NCI-H526 treated with DMSO at 0.1 percent for 48 hours (cell line): Measurements from ENCODE around the gene JAG2.

Source experiments
- DNase-seq: peaks from one replicate; lab custom pipeline; 2025; lab: John Stamatoyannopoulos, UW

The JAG2 gene

DNA sequence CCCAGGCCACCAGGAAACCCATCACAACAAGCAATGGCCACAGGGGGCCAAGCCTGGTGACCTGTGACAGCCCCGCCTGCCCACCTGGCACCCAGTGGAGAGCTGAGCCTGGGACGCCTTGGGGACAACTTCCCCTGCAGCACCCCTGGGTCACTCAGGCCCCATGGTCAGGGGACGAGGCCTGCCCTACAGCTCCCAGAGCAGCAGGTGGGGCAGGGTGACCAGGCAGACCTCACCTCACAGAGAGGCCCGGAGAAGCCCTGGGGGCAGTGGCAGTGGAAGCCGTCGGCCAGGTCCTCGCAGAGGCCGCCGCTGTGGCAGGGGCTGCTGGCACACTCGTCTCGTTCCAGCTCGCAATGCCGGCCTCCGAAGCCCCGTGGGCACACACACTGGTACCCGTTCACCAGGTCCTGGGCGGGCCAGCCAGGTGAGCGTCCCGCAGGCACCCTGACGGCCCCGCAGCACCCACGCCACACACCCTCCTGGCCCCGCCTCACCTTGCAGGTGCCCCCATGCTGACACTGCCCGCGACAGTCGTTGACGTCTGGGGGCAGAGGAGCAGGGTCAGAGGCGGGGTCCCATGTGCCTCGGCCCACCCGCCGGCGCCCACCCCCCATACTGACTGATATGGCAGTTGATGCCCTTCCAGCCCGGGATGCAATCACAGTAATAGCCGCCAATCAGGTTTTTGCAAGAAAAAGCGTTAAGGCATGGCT lies 18.1 kb downstream of the JAG2 start:
- DNase-seq, result no peak

DNA sequence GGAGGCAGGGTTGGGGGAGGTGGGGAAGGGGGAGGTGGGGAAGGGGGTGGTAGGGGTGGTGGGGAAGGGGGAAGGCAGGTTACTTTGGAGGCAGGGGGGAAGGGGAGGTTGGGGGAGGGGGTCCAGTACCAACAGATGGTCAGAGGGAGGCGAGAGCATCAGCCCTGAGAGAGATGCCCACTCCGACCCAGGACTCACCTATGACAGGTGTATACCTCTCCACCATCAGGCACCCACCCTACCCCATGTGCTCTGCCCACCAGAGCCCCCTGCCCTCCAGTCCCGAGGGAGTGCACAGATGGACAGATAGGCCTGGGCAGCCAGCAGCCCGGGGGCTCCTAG lies 18.6 kb downstream of the JAG2 start:
- no peak for DNase-seq

DNA sequence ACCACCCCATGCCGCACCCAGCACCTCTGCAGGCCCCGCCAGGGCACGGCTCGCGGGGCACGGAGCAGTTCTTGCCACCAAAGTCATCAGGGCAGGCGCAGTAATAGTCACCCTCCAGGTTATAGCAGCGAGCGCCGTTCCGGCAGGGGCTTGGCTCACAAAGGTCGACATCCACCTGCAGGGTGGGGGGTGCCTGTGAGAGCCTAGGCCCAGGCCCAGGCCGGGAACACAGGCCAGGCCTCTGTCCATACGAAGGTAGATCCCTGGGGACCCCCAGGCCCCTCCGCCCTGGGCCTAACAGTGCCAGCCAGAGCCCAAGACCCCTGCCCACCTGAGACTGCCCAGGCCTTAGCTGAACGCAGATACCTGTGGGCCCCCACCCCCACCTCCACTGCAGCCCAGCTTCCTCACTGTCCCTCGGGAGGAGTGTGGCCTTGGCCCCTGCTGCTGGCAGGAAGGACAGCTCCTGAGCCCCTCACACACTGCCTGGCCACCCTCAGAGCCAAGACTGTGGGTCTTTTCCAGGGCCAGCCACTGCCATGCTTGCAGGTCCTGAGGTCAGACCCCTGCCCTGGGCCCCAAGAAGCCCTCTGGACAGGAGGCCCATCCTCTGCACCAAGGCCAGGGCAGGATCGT lies 19.3 kb downstream of the JAG2 start:
- DNase-seq, result no peak

DNA sequence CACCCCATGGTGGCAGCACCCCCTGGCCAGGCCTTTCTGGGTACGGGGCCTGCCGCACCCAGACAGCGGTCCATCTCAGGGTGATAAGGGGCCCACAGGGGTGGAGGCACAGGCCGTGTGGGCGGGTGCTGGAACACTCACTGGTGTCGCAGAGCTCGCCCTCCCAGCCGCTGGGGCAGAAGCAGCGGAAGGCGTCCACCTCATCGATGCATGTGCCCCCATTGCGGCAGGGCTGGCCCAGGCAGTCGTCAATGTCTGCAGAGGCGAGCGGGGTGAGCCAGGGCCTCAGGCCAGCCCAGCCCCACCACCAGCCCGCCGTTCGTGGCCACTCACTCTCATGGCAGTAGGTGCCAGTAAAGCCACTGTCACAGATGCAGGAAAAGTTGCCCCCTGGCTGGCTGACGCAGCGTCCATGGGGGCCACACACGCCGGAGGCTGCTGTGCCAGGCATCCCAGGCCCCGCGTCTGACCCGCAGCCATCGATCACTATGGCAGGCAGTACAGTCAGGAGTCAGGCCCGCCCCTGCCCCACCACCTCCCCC lies 19.9 kb downstream of the JAG2 start:
- DNase-seq, result no peak

DNA sequence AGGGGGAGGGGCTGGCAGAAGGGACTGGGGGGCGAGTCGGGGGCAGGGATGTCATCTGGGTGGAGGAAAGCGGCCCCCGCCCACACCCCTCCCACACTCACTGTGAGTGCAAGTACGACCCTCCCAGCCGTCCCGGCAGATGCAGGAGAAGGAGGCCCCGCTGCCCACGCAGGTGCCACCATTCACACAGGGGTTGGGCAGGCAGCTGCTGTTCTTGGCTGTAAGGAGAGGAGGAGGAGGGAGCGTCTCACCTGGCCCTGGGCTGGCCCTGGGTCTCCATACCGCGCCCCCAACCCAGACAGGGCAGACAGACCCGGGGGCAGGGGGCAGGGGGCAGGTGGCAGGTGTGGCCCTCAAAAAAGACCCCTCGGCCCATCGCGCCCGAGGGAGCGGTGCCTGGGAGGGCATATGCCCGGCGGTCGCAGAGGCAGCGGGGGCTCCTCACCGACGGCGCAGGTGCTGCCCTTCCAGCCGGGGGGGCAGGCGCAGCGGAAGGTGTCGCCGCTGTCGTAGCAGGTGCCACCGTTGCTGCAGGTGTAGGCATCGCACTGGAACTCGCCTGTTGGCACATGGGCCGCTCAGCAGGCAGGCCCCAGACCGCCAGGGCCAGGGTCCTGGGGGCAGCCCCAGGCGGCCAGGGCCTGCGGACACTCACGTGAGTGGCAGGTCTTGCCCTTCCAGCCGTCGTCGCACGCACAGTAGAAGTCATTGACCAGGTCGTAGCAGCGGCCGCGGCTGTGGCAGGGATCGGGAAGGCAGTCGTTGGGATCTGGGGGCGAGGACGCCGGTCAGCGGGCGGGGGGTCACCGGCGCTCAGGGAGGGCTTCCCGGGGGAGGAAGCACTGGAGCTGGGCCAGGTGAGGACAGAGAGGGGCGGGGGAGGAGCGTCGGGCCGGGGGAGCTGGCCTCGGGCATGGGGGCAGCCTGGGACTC lies 20.6 kb downstream of the JAG2 start:
- DNase-seq, result no peak

DNA sequence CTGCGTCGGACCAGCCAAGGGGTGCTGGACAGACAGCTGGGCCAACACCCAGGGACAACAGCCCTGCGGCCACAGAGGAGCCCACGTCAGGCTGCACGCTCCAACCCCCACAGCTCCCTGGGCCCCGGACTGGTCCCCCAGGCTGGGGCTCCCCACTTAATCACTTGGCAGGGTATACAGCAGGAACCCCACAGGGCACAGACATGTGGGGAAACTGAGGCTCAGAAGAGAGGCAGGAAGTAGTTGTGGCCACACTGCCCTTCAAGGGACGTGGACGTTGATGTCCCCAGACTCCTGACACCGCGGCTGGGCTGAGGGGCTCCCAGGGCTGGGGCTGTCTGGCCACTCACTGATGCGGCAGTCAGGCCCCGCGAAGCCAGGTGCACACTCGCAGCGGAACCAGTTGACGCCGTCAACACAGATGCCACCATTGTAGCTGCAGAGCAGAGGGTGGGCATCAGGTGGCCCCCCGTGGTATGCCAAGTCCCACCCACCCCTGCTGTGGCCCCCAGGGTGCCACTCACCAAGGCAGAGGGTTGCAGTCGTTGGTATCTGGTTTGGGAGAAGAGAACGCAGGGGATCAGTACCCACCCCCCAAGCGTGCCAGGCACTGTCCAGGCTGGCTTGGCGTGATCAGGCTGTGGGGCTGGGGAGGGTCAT lies 21.5 kb downstream of the JAG2 start:
- DNase-seq, result no peak

DNA sequence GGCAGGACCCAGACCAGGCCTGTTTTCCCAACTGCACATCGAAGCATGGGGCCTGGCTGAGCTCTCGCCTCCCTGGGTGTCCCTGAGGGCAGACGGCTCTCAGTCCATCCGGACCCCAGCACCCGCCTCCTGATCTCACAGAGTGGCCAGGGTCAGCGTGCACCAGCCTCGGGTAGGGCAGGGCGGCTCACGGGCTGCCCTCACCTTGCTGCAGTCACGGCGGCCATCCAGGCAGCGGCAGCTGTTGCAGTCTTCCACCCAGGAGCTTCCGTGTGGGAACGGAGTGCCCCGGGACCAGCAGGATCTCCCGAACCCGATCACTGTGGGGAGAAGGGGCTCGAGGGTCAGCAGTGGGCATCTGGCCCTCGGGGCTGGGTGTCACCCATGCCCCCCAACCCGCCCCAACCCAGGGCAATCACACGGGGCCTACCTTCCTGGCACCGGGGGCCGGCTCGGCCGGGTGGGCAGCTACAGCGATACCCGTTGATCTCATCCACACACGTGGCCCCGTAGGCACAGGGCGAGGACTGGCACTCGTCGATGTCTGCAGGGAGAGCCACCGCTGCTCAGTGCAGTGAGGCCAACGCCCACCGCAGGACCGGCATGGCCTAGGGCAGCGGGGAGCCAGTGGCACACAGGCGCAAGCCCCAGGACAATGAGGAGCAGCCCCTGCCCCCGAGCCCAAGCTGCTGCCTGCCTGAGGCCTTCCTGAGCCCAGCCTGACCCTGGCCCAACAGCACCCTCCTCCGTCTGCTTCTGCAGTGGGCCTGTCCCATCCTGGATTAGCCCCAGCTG lies 22.2 kb downstream of the JAG2 start:
- no peak for DNase-seq

DNA sequence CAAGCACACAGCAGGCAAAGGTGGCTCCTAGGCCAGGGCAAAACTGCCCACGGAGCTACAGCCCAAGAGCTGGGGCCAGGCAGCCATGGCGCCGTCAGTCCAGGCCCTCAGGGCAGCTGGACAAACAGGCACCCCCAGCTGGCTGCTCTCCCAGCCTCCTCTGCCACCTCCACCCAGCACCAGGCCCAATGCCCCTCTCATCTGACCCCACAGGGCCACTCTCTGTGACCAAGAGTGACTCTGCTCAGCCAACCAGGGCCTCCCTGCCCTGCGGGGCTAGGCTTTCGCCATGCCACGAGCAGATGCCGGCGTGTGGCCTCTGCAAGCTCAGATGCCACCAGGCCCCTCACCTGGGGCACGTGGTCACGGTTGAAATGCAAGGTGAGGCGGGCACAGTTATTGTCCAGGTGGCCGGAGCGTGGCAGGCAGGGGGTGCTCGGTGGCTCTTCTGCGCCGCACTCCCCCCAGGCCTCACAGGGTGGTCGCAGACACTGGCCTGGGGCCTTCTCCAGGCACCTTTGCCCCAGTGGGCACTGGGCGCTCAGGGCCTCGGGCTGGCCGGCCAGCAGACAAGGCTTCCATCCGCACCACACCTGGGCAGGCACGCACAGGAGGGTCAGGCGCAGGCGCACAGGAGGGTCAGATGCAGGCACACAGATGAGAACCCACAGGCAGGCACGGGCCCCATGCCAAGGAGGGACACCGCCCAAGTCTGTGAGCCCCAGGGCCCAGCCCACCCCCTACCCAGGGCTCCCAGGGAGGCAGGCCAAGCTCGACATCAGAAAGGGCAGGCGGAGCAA lies 23.0 kb downstream of the JAG2 start:
- DNase-seq, result no peak

DNA sequence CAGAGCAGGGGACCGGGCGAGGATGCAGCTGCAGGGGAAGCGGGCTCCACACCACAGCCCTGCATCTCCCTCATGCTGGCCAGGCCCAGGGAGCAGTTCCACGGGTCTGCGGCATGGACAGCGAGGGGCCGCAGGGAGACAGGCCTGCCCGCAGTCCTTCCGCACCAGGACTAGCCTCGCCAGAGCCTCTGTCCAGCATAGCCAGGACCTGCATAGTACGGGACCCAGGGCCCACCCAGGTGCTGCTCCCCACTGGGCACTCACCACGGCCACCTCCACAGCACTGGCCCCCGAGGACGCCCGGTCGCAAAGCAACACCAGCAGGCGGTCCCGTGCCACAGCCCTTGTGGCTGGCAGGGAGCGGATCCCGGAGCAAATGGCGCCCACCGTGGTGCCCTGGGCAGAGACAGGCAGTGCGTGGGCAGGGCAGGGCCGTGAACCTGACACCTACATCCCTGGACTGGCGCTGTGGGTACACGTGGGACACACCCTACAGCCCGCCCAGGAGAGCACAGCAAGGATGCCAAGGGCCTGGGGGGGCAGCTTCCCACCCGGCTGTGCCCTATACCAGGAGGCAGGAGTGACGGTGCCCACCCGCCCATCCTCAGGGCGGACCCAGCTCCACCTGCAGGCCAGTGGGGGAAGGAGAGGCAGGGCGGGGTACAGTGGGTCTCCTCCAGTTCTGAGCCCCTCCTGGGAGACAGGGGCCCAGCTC lies 23.8 kb downstream of the JAG2 start:
- no peak for DNase-seq

DNA sequence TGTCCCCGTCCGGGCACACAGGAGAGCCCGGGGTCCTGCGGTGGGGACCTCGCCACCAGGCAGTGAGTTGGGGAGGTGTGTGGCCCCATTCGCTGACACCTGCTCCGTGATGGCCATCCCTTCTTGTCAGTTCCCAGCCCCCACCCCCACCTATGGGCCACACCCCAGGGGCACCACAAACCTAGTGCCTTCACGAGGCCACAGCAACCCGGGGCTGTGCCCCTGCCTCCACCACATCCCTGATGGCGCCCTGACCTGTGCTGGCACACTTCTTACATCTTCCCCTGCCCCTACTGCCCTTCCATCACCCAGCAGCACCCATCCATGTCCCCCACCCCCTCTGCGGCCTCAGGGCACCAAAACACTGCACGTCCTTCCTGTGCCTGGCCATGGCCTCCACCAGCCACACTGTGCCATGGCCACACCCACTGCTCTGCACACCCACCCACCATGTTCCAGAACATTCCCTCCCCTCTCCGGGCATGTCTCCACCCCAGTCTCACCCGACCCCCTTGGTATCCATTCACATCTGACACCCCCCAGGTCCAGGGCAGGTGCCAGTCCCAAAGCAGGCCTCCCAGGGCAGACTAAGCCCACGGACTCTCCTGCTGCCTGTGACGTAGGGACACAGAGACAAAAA lies 24.4 kb downstream of the JAG2 start:
- DNase-seq, result no peak

DNA sequence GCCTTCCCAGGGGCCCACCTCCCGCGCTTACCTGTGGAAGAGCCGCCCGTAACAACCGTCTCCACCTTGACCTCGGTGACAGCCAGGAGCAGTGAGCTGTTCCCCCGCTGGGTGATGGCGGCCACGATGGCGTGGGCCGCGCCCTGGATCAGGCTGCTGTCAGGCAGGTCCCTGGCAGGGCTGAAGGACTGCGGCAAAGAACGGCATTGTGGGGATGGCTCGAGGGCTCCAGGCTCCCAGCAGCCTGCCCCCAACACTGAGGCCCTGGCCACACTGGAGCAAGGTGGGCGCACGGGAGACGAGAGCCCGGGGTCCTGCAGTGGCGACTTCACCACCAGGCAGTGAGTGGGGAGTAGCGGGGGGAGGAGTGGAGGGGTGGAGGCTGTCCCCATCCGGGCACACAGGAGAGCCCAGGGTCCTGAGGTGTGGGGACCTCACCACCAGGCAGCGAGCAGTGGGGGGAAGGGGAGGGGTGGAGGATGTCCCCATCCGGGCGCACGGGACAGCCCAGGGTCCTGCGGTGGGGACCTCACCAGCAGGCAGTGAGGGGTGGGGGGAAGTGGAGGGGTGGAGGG lies 25.0 kb downstream of the JAG2 start:
- no peak for DNase-seq

DNA sequence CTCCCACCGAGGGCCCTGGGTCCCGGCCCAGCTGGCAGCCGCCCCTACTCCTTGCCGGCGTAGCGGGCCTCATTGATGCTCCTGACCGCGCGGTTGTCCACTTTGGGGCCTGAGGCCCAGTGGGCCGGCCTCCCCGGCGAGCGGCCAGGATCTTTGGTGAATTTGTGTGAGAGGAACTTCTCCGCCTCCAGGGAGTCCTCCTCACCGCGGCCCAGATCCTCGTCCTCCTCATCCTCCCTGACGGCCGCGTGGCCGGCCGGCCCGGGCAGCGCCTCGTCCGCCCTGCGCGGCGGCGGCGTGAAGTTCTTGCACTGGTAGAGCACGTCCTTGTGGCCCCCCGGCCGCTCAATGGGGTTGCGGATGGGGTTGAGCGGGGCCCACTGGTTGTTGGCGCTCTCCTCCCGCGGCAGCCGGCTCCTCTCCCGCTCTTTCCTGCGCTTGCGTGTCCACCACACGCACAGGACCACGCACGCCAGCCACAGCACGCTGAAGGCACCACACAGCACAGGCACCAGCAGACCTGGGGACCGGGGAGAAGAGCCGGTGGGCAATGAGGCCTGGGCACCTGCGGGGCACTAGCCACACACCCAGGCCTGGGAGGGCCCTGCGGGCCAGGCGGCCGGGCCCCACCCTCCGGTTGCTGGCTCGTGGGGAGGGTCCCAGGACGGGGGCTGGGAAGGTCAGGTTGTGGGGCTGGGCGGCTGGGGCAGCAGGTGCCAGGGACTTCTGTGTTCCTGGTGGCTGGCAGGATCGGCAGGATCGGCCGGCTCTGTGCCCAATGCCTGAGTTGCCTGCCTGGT lies 25.7 kb downstream of the JAG2 start:
- no peak for DNase-seq

DNA sequence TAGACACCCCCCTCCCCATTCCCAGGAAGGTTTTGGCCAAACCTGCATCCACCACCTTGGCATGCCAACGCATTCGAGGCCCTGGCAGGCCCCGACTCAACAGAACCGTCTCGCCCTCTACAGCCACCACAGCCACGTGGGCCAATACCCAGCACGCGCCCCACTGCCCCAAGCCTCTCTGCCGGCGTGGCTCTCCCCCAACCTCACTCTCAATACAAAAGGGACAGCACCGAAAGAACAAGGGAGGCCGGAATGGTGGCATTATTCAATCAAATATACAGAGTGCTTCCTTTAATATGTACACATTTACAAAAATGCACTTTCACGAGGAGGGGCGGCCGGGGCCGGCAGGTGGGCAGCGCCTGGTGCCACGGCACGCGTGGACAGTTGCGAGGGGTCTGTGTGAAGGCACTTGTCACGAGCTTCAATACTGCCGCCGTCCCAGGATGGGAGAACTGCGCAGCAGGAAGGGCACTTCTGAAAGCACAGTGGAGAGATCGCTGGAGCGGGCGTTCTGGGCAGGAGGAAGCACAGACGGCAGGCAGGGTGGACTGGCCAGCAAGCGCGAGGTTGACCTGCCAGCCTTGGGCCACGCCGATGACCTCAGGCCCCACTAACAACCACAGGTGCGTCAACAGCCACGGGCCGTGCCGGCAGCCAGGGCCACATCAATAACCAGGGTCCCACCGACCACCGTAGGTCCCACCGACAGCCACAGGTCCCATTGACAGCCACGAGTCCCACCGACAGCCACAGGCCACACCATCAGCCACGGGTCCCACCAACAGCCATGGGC lies 26.9 kb downstream of the JAG2 start:
- no peak for DNase-seq

DNA sequence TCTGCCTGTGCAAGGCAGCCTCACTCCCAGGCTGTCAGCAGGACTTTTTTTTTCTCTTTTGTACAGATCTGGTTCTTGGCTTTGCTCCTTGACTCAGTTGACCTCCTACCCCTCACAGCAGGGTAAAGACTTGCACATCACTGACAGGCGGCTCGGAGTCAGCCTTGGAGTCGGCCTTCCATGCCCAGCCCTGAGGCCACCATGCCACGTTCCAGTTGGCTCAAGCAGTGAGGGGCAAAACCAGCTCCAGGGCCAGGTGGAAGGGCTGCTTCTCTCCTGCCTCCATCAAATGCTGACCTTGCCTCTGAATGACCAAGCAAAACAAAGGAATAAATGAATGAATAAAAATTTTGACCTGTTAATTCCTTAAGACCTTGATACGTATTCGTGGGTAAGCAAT lies 27.6 kb downstream of the JAG2 start:
- no peak for DNase-seq

DNA sequence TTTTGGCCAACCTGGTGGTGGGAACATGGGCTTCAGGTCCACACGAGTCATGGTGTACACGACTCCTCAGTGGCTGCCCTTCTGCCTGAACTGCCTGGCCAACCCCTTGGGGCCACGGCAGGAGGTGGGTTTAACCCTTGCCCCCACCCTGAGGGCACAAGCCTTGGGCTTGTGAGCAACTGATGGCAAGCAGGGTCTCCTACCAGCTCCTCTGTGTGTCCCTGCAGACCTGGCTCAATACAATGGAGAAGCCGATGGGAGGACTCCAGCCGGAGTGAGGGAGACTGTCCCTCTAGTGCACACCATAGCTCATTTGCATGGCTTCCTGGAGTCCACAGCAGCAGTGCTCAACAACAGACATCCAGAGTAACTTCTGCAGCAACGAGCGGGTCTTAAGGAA lies 28.0 kb downstream of the JAG2 start:
- no peak for DNase-seq

DNA sequence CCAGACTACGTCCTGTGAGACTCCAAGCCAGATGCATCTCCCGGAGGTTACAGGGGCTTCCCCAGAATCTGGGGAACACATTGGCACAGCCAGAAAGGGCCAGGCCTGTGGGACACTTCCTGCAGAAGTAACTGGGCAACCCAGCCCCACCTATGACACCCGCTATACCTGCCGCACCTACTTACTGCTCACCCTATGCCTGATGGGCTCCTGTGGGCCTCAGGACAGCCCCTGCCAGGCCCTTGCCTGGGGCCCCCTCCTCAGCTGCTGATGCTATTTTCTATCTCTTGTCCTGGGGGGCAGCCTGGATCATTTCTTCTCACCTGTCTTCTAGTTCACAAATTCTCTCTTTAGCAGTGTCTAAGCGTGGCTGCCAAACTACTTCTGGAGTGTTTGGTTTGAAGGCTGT lies 28.7 kb downstream of the JAG2 start:
- DNase-seq, result no peak

DNA sequence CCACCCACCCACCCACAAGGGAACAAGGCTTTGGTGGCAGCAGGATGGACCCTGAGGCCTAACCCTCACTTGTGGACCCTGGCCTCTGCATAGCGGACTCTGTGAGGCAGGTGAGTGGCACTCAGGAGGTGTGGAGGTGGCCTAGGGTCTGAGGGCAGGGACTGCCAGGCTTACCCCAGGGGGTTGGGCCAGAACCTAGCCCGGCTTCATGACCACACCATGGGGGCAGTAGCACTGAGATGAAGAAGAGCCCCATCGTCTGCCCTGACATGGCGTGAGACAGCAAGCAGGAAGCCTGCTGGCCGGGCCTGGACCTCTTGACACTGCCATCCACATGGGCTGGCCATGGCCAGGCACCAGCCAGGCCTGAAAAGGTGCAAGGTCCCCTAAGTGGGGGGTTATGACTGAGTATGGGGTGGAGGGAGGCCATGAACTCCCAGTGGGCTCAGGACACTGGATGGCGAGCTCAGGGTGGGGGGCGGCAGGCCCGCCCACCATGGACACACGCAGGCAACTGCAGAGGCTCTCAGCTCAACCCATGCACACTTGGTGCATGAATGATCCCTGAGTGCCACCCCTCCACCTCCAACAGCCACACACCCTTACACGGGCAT lies 29.3 kb downstream of the JAG2 start:
- no peak for DNase-seq
